ENCODE results near the gene COPZ1. TPM values are rescaled to one million over a fixed set of nuclear protein-coding genes. Genes with fewer than 3 reads are reported as not detected.

Gene COPZ1
- total and polyA plus RNA-seq, 9 of the 15 experiments (the other 6 are each of a cell fraction or from before 2014, with no cell fraction given): 137 to 487 (median 233) TPM

- TF ChIP-seq HCFC1 (IDR thresholded peaks at IDR 0.05; ENCODE audit: low read depth, low read length) (0 out of 2 replicates have a peak, but pooled peaks have one; percentile 9), E2F4 (CRISPR knock-in tag; IDR thresholded peaks at IDR 0.05; ENCODE audit: low read depth) (no peak), MEF2A (IDR thresholded peaks at IDR 0.05; ENCODE audit: control insufficient read depth, low read depth, low read length) (peak; percentile 93), NEUROD1 (IDR thresholded peaks at IDR 0.05; ENCODE audit: borderline replicate concordance, low read depth, low read length, partially characterized antibody) (peak; percentile 50), SMARCE1 (IDR thresholded peaks at IDR 0.05) (peak; percentile 46), C11orf30 (IDR thresholded peaks at IDR 0.05; ENCODE audit: low read depth) (peak; percentile 98), TFAP4 (CRISPR knock-in tag; IDR thresholded peaks at IDR 0.05; ENCODE audit: borderline replicate concordance) (peak; percentile 89), ZNF184 (CRISPR knock-in tag; IDR thresholded peaks at IDR 0.05) (no peak), RBFOX2 (IDR thresholded peaks at IDR 0.05; ENCODE audit: low read depth, low read length) (no peak), ZNF592 (IDR thresholded peaks at IDR 0.05) (peak; percentile 24), SMARCA5 (IDR thresholded peaks at IDR 0.05) (0 out of 2 replicates have a peak, but pooled peaks have one; percentile 19), POLR2A (conservative IDR thresholded peaks at IDR 0.05) (peak; percentile 41), FOXA1 (IDR thresholded peaks at IDR 0.05; ENCODE audit: borderline replicate concordance) (no peak), EP300 (IDR thresholded peaks at IDR 0.05; ENCODE audit: low read length) (peak; percentile 88; the same call in 1 of the 2 replicates), GATA2 (CRISPR knock-in tag; IDR thresholded peaks at IDR 0.05) (peak; percentile 72), RFX7 (CRISPR knock-in tag; IDR thresholded peaks at IDR 0.05) (no peak), MTA1 (IDR thresholded peaks at IDR 0.05; ENCODE audit: borderline replicate concordance) (no peak), TEAD1 (CRISPR knock-in tag; IDR thresholded peaks at IDR 0.05) (0 out of 4 replicates have a peak, but pooled peaks of 1 of the 2 experiments have one; percentile 42), KDM1A (IDR thresholded peaks at IDR 0.05) (peak; percentile 70 to 78; a peak in 2 of 4 replicates), FOSL1 (tag; conservative IDR thresholded peaks at IDR 0.05) (no peak), BRD9 (IDR thresholded peaks at IDR 0.05; ENCODE audit: low read depth, partially characterized antibody) (peak; percentile 91), HMGXB4 (CRISPR knock-in tag; IDR thresholded peaks at IDR 0.05) (no peak)
These were observed 12.4 kb downstream of the COPZ1 start (continued) for GRCh38 chr12:54337280-54337842.
